UCSD-AML1 (cell line): ENCODE results near the gene OSBPL1A.

ENCODE experiments used
- DNase-seq: peaks from one replicate; lab custom pipeline; 2025; ENCODE audit not compliant: unreplicated experiment; lab: John Stamatoyannopoulos, UW

Gene OSBPL1A

DNA sequence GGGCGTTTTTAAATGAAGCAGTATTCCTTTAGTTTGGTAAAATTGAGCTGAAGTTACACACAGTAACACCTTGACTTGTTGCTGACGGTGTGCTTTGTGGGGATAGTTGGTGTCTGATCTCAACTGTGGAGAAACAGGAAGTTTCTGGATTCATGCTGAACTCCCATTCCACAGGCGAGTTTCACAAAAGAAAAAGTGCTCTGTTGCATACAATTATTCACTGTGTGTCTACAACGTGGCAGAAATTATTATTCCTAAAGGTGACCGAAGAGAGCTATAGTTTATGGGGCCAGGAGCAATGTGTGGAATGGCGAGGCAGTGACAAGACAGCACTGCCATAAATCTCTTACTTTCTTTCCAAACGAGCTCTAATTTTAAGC lies 259.2 kb downstream of the OSBPL1A start:
- no peak for DNase-seq

GRCh38 chr18:24136967-24137373 lies 260.7 kb downstream of the OSBPL1A start:
- DNase-seq: no peak

GRCh38 chr18:24130494-24130893 lies 267.1 kb downstream of the OSBPL1A start:
- no peak for DNase-seq

DNA sequence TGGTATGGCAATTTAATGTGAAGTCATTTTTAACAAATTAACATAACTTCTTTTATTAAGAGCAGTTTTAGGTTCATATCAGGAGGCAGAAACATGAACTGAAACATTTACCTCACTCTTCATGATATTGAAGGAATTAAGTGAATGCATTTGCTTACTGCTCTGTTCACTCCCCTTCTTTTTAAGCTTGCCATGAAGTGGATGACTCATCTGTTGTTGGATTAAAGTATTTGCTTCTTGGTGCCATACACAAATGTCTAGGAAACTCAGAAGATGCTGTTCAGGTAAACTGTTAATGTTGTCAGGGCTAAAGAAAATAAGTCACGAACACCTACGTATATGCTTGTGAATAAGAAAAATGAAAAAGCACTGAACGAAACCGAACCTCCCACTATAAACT lies 268.9 kb downstream of the OSBPL1A start:
- no peak for DNase-seq

- no peak for DNase-seq
These were observed 269.9 kb downstream of the OSBPL1A start for GRCh38 chr18:24127735-24128134.

- DNase-seq: no peak
These were observed 271.3 kb downstream of the OSBPL1A start for GRCh38 chr18:24126155-24126961.

DNA sequence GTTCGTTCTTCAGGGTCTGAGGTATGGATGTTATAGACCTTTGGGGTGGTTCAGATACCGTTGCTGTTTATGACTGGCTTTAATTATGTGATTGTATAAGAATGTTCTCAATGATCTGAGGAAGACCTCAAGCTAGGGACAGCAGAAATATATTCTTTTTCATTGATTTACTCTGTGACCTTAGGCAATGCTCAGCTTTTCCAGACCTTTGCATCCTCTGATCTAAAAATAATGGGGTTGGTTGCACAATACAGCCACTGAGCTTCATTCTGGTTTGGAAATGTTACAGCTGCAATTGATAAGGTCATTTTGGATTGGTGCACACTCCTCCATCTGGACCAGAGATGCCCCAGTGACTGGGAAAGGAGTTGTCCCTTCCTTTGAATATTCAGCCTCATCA lies 276.0 kb downstream of the OSBPL1A start:
- DNase-seq: no peak

- DNase-seq: no peak
These were observed 276.9 kb downstream of the OSBPL1A start for GRCh38 chr18:24120676-24121075.

- DNase-seq: peak; percentile 49
These were observed 278.7 kb downstream of the OSBPL1A start for GRCh38 chr18:24118750-24119577.

DNA sequence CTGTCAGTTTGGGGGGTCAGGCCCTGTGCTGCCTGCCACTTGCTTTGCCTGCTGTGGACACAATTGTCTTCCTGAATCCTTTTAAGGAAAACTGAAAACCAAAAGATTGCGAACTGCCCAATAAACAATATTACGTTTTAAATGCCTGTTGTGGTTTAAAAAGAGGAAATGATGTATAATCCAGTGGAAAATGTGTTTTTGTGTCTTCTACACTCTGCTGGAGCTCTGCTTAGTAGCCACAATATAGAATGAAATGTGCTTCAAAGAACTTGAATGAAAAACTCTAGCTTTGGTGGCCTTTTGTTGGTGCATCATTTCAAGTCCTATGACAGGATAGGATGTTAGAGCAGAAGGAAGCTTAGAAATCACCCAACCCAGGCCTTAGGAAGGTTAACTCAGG lies 282.0 kb downstream of the OSBPL1A start:
- peak; percentile 16 for DNase-seq

GRCh38 chr18:24114924-24115549 lies 282.6 kb downstream of the OSBPL1A start:
- no peak for DNase-seq

- no peak for DNase-seq
These were observed 284.6 kb downstream of the OSBPL1A start for GRCh38 chr18:24112874-24113615.

DNA sequence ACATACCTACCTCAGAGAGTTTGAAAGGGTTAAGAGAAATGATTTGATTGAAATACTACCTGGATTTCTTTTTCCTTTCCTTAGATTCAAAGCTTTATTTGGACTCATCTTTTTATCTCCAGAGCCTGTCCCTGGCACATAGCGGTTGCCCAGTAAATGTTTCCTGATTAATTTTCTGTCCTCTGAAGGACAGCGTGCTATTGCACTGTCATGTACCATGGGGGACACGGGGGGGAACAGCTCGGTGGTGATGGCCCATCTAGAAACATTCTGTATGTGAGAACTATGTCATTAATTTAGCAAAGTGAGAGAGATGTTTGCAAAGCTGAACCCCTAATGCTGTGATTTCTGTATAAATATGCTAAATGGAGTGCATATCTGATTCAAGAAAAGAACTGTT lies 285.2 kb downstream of the OSBPL1A start:
- no peak for DNase-seq
